SK-N-SH (cell line): ENCODE data around the gene PSMD13. TPM values are rescaled to one million over a fixed set of nuclear protein-coding genes. Genes with fewer than 3 reads are reported as not detected.
"Not testable (repeated sequence)": the region's sequence is repeated elsewhere in the genome, so short reads cannot be mapped to it uniquely, and the experiment has no call there.

Experiments used
- CTCF ChIA-PET: fragments of 300-600, 350-600 bp; formaldehyde crosslinking; extraction: SDS; loops from one replicate; lab custom pipeline; 2021; lab: Yijun Ruan, JAX
- POLR2A ChIA-PET: fragments of 350-600 bp; sonication (Branson Sonifier 250); formaldehyde crosslinking; extraction: SDS; loops from one replicate; lab custom pipeline; 2020; ENCODE audit warnings: antibody characterized with exemption, inconsistent platforms; lab: Yijun Ruan, JAX
- DNase-seq: peaks from one replicate; pipeline ENCODE4 v3.0.0; 2012
- H2AFZ ChIP-seq: fragments of 200-600 bp; sonication (generic); 2 replicates; pipeline ENCODE4 v1.8.1; 2016; ENCODE audit warnings: antibody characterized with exemption, mild to moderate bottlenecking, low read depth
- H3F3A ChIP-seq: fragments of 200-600 bp; sonication (generic); replicated peaks from 2 replicates; pipeline ENCODE3; 2016; ENCODE audit warnings: antibody characterized with exemption, mild to moderate bottlenecking; ENCODE audit not compliant: insufficient read depth
- H3K27ac ChIP-seq, 2 experiments: fragments of 200-500 bp in 1 of 2; fragments of 200-600 bp in 1 of 2; sonication (Bioruptor generic) in 1 of 2; sonication (generic), shearing (Covaris generic) in 1 of 2; 2 replicates each; pipeline versions ENCODE4 v1.5.1 to v1.6.1; 2014 to 2016; ENCODE audit warnings: low read depth in 2 of 2, inconsistent platforms in 1 of 2, low read length in 1 of 2, mild to moderate bottlenecking in 1 of 2, mixed read lengths in 1 of 2
- H3K27me3 ChIP-seq: fragments of 200-600 bp; sonication (generic), shearing (Covaris generic); 2 replicates; pipeline ENCODE4 v1.6.1; 2016; ENCODE audit warnings: mixed run types; ENCODE audit not compliant: insufficient read depth
- H3K36me3 ChIP-seq, 2 experiments: fragments of 200-500 bp in 1 of 2; fragments of 200-600 bp in 1 of 2; sonication (Bioruptor generic) in 1 of 2; sonication (generic) in 1 of 2; replicated peaks in 1 of 2; 2 replicates each; pipeline versions ENCODE3 to v1.5.1; 2014 to 2016; ENCODE audit warnings: low read length in 1 of 2, mild to moderate bottlenecking in 1 of 2; ENCODE audit not compliant: insufficient read depth in 2 of 2, control insufficient read depth in 1 of 2
- H3K4me1 ChIP-seq, 2 experiments: fragments of 200-500 bp in 1 of 2; fragments of 200-600 bp in 1 of 2; sonication (Bioruptor generic) in 1 of 2; sonication (generic), shearing (Covaris generic) in 1 of 2; 2 replicates each; pipeline versions ENCODE4 v1.5.1 to v1.6.1; 2014 to 2016; ENCODE audit warnings: low read depth in 1 of 2, low read length in 1 of 2, mixed run types in 1 of 2; ENCODE audit not compliant: insufficient read depth in 2 of 2, control insufficient read depth in 1 of 2
- H3K4me2 ChIP-seq: fragments of 200-600 bp; sonication (generic), shearing (Covaris generic); 2 replicates; pipeline ENCODE4 v1.6.1; 2017; ENCODE audit warnings: mixed run types
- H3K4me3 ChIP-seq, 2 experiments: fragments of 200-500 bp in 1 of 2; fragments of 200-600 bp in 1 of 2; sonication (Bioruptor generic) in 1 of 2; sonication (generic), shearing (Covaris generic) in 1 of 2; 2 replicates each; pipeline versions ENCODE4 v1.5.1 to v1.8.1; 2014 to 2016; ENCODE audit warnings: low read depth in 2 of 2, inconsistent platforms in 1 of 2, low read length in 1 of 2, mild to moderate bottlenecking in 1 of 2, mixed read lengths in 1 of 2, moderate library complexity in 1 of 2
- H3K79me2 ChIP-seq: fragments of 200-600 bp; sonication (generic); 2 replicates; pipeline ENCODE4 v1.8.1; 2017; ENCODE audit warnings: mild to moderate bottlenecking; ENCODE audit not compliant: insufficient read depth
- H3K9ac ChIP-seq: fragments of 200-600 bp; sonication (generic); 2 replicates; pipeline ENCODE4 v1.6.1; 2017; ENCODE audit warnings: mixed run types
- H3K9me2 ChIP-seq: fragments of 200-600 bp; sonication (generic); 2 replicates; pipeline ENCODE4 v1.6.1; 2017; ENCODE audit warnings: mixed run types
- H3K9me3 ChIP-seq: fragments of 200-600 bp; sonication (generic); 2 replicates; pipeline ENCODE4 v1.6.1; 2017; ENCODE audit warnings: mixed run types, mild to moderate bottlenecking, moderate library complexity
- H4K20me1 ChIP-seq: fragments of 200-600 bp; sonication (generic); 2 replicates; pipeline ENCODE4 v1.6.1; 2017; ENCODE audit warnings: mild to moderate bottlenecking, mixed run types; ENCODE audit not compliant: insufficient read depth
- CTCF ChIP-seq: fragments of 200-600 bp; sonication (generic); IDR thresholded peaks from 2 replicates; pipeline ENCODE4 v1.6.1; 2017; ENCODE audit warnings: antibody characterized with exemption, mild to moderate bottlenecking, moderate library complexity
- ELF1 ChIP-seq: IDR thresholded peaks from 2 replicates; pipeline ENCODE4 v1.4.0; 2012
- FOSL2 ChIP-seq: IDR thresholded peaks from 2 replicates; pipeline ENCODE4 v1.4.0; 2012; ENCODE audit warnings: low read depth, mild to moderate bottlenecking, moderate library complexity, borderline replicate concordance
- IRF3 ChIP-seq: fragments of 150-350 bp; IDR thresholded peaks from 2 replicates; pipeline ENCODE4 v1.6.1; 2016; ENCODE audit warnings: mild to moderate bottlenecking, low read depth, low read length
- JUND ChIP-seq: IDR thresholded peaks from 2 replicates; pipeline ENCODE4 v1.4.0; 2012
- YY1 ChIP-seq: IDR thresholded peaks from 2 replicates; pipeline ENCODE4 v1.4.0; 2012; ENCODE audit warnings: low read depth, mild to moderate bottlenecking
- WGBS: methylation state at CpG from one replicate; pipeline ENCODE4 v1.1.6; 2017; ENCODE audit warnings: low lambda C conversion rate; 5-methylcytosine and 5-hydroxymethylcytosine counted together
- polyA plus RNA-seq, 3 experiments: library from polyadenylated mRNA; depleted of rRNA; stranded (reverse); fragments of >200 nt; gene quantifications; 2 replicates each; pipeline ENCODE4 v1.2.3, GENCODE V29; 2012

The PSMD13 gene
- polyA plus RNA-seq, 1 of the 3 experiments (the other 2 are of a cell fraction) = 196 TPM

- TF ChIP-seq IRF3 (no peak), FOSL2 (no peak), ELF1 (no peak), JUND (no peak)
These were observed 30.1 kb downstream of the PSMD13 start (continued) for GRCh38 chr11:266676-267439.

- Histone ChIP-seq H2AFZ (0 out of 2 replicates have a peak overlapping the region, but pooled peaks have one; percentile 36), H3K36me3 (no peaks in the 10 kb centered on the region), H3K9me2 (no peaks in the 10 kb centered on the region), H3F3A (peaks cover 12% of the 10 kb centered on the region), H4K20me1 (no peaks in the 10 kb centered on the region), H3K79me2 (no peaks in the 10 kb centered on the region), H3K9ac (no peak overlapping the region), H3K4me2 (peak overlapping the region; percentile 72), H3K27ac (no peak overlapping the region), H3K9me3 (no peaks in the 10 kb centered on the region), H3K4me1 (peaks cover 0 to 6% of the 10 kb centered on the region in 2 experiments; a peak in 1 of 4 replicates), H3K27me3 (peaks cover under 1% of the 10 kb centered on the region; the same call in 1 of the 2 replicates), H3K4me3 (peak overlapping the region; percentile 14 to 36)
- TF ChIP-seq YY1 = no peak
- POLR2A ChIA-PET = no interaction called here
- no peak for DNase-seq
- WGBS = 4% methylated on average over 14 of the region's 18 CpGs
- CTCF ChIA-PET = interaction anchor here (2.1 to 2.4 kb wide), 2 partner anchors 16 to 19 kb away, joined by 6 to 19 read pairs; no protein-coding TSS in a partner anchor
These were observed 30.8 kb downstream of the PSMD13 start for GRCh38 chr11:267491-267994.

GRCh38 chr11:268716-269145, 32.0 kb downstream of the PSMD13 start:
- not testable (repeated sequence) for H3K9ac ChIP-seq, H3K9me3 ChIP-seq, H3K79me2 ChIP-seq, H4K20me1 ChIP-seq, H3K4me3 ChIP-seq, H3K36me3 ChIP-seq, H3K4me1 ChIP-seq, H3K27me3 ChIP-seq, H3K27ac ChIP-seq, H3K9me2 ChIP-seq
- Histone ChIP-seq H3F3A (peaks cover 12% of the 10 kb centered on the region), H3K4me2 (peak overlapping the region; percentile 11), H2AFZ (0 out of 2 replicates have a peak overlapping the region, but pooled peaks have one; percentile 38)
- POLR2A ChIA-PET = interaction anchor here (1.2 kb wide), 1 partner anchor 61 kb away, joined by 3 read pairs; the partner anchor contains the start of genes BET1L and RIC8A
- CTCF ChIA-PET = interaction anchor here (0.6 to 2.4 kb wide), 4 partner anchors 17 to 61 kb away, joined by 3 to 19 read pairs (median 4); no protein-coding TSS in a partner anchor
- WGBS = 20% methylated on average over 15 of the region's 16 CpGs
- DNase-seq = peak; percentile 67
- peak; percentile 21; the same call in 1 of the 2 replicates for TF ChIP-seq CTCF
